Measurements from ENCODE around the gene CYSRT1.

GRCh38 chr9:137219757-137220316 is 5.1 kb upstream of the CYSRT1 start:
- TF ChIP-seq EZH2phosphoT487 (IDR thresholded peaks at IDR 0.05) (no peak), CTCF (IDR thresholded peaks at IDR 0.05) (no peak), EZH2 (IDR thresholded peaks at IDR 0.05) (no peak)

All from neural progenitor cell (in vitro differentiated cells).